ENCODE data around the gene ASPA.

Gene ASPA

GRCh38 chr17:3535253-3535995, 59.6 kb downstream of the ASPA start:
- DNase-seq, result peak; percentile 39 to 54

- DNase-seq, result no peak
These were observed 60.9 kb downstream of the ASPA start for GRCh38 chr17:3536716-3537115.

DNA sequence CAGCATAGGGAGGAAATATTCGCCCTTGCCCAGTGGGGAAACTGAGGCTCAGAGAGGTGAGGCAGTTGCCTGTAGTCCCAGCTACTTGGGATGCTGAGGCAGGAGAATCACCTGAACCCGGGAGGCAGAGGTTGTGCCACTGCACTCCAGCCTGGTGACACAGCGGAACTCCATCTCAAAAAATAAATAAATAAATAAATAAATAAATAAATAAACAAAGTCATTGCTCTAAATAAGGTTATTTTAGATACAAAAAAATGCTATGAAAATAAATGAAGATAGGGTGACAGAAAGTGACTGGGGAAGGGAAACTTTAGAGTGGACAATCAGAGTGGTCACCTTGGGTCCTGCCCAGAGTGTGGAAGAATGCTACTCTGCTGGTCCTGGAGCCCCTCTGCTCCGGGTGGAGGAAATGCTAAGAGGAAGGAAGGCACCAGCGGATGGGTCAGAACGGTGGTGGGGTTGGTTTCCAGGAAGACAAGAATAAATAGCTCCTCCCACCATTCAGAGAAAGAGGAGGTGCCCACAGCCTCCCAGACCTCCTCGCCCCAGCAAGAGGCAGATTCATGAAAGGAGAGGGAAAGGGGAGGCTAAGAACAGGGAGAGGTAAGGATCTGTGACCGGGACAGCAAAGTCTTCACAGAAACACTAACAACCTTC, 64.2 kb downstream of the ASPA start:
- no peak for DNase-seq

DNA sequence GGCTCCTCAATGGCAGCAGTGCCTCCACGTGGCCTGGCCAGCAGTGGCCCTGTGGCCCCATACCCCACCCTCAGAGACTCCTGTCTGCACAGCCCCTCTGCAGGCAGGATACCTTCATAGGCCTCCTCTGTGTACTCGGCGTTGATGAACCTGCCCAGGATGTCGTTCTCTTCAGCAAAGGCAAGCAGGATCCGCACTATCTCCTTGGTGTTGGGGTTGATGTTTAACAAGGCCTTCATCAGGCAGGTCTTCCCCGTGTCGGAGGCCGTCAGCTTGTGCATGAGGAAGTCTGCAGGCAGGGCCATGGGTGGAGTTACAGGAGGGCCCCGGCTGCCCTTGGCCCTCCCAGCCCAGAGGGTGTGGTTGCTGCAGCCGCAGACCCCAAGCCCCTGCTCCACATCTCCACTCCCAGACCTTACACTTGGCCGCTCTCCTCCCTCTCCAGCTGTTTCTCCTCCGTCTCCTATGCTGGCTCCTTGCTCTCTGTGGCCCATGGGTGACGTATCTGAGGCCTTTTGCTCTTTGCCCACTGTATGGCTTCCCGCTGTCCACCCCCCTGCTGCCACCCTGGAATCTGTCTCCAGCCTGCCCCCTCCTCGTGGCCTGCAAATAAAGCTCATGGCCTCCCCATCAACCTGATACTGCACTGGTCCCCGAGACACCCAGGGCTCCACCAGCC, 66.8 kb downstream of the ASPA start:
- DNase-seq, result no peak

- no peak for DNase-seq
These were observed 67.7 kb downstream of the ASPA start for GRCh38 chr17:3543453-3543852.

GRCh38 chr17:3544365-3544764, 68.6 kb downstream of the ASPA start:
- DNase-seq, result no peak

DNA sequence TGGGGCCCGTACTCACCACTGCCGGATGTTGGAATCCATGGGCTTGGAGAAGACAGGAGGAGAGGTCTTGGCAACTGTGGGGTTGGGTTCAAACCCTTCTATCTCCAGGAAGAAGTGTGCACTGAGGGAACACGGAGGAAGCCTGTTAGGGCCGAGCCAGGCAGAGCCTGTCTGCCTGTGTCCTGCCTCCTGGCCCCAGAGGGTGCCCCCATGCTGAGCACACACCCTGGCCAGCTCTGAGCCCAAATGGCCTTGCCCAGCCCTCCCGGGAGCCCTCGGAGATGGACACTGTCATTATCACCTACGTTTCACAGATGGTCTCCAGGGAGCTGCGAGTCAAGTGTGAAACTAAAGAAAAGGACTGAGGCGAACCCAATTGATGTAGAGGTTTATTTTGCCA, 69.4 kb downstream of the ASPA start:
- DNase-seq, result no peak

DNA sequence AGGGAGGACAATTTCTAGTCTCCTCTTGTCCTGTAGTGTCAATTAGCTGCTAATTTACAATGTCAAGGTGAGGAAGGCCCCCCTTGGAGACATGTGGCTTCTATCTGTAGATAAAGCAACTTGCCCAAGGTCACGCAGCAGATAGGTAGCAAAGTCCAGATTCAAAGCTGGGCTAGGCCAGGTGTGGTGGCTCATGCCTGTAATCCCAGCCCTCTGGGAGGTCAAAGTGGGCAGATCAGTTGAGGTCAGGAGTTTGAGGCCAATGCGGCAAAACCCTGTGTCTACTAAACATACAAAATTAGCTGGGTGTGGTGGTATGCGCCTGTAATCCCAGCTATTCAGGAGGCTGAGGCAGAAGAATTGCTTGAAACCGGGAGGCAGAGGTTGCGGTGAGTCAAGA, 70.7 kb downstream of the ASPA start:
- DNase-seq, result no peak

DNA sequence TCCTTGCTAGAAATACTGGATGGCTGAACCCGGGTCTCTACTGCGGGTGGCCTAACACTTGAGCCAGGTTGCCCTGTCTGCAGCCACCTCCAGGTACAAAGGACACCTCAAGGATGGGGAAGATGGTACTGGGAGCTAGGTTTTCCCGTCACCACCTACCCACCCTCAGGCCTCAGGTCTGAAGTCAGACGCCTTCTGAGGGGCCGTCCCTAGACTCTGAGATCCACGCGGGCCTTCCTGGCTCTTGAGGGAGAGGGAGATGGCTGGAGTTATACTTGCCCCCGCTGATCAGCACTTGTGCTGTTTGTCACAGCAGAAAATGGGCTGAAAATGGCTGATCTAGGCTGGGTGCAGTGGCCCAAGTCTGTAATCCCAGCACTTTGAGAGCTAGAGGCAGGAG, 71.2 kb downstream of the ASPA start:
- no peak for DNase-seq

DNA sequence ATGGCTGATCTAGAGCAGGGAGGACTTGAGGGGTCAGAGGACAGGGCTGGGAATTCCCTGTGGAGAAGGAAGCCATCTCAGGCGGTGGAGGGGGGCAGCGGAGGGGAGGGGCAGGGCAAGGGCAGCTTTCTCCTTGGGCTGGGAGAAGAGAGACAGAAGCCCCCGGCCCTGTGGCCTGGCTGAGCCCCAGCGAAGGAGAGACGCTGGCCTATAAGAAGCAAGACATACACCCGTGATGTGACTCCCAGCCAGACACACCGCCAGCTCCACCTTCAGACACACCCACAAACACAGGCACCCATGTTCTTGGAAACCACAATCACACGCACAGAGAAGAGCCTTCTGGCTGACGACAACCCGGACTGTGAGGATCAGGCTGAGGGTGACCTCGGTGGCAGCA, 71.8 kb downstream of the ASPA start:
- no peak for DNase-seq

- DNase-seq, result no peak
These were observed 73.9 kb downstream of the ASPA start for GRCh38 chr17:3549610-3550162.

DNA sequence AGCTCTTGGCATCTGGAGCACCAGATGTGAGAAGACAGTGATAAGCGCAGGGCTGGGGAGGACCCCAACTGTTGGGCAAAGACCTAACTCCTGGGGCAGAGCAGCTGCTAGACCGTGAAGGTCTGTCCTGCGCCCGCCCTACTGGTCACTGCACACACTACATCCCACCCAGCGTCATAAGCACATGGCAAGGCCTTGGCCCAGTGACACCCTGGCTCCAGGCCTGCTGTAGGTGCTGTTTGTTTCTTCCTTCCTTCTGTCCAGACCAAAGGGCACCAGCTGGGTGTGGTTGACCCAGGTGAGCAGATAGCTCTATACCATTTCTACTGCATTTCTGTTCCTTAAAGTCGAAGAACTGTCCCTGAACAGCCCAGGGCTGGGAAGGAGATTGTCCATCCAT, 75.4 kb downstream of the ASPA start:
- no peak for DNase-seq

DNA sequence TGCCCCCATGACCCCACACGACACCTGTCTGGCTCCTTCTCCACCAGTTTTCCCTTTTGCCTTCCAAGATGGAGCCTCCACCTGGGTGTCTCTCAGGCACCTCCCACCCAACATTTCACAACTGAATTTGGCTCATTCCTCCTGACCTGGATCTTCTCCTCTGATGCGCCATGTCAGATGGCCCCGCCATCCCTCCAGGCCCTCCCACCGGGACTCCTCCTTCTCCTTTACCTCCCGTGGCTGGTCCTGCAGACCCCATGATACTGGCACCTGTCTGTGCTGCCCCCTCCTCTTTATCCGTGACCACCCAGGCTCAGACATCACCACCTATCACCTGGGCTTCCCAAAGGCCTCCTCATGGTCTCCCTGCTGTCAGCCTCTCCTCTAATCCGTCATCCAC, 77.1 kb downstream of the ASPA start:
- no peak for DNase-seq

Data from stimulated activated CD4-positive, alpha-beta T cell treated with anti-CD3 and anti-CD28 coated beads, Interleukin-4, amount 100 ng/mL, for 4 hours (primary cell).